ENCODE measurements around the gene KLHL13.

- TF ChIP-seq SUZ12 (IDR thresholded peaks at IDR 0.05), result no peak
- no peak for TF ChIP-seq BHLHE40 (IDR thresholded peaks at IDR 0.05; ENCODE audit: borderline replicate concordance)
- no peak for TF ChIP-seq SP1 (IDR thresholded peaks at IDR 0.05)
- TF ChIP-seq NFRKB (IDR thresholded peaks at IDR 0.05), result no peak
- no peak for TF ChIP-seq PKNOX1 (IDR thresholded peaks at IDR 0.05)
- no peak for TF ChIP-seq FOXK2 (IDR thresholded peaks at IDR 0.05)
- no peak for TF ChIP-seq ZNF384 (IDR thresholded peaks at IDR 0.05)
- no peak for TF ChIP-seq ELF4 (IDR thresholded peaks at IDR 0.05)
- TF ChIP-seq FOXA1 (IDR thresholded peaks at IDR 0.05), result no peak
- no peak for TF ChIP-seq HDGF (IDR thresholded peaks at IDR 0.05; ENCODE audit: borderline replicate concordance)
- no peak for TF ChIP-seq L3MBTL2 (conservative IDR thresholded peaks at IDR 0.05)
These were observed 127.1 kb downstream of the KLHL13 start for GRCh38 chrX:117989512-117989911.

Measured in HEK293T (cell line).